OCI-M2 (cell line): ENCODE results near the gene OR52E6.

Source experiments
- DNase-seq: peaks from one replicate; lab custom pipeline; 2025; ENCODE audit not compliant: unreplicated experiment; lab: John Stamatoyannopoulos, UW

The OR52E6 gene

GRCh38 chr11:5841797-5842196 lies at the start of gene OR52E6:
Gene OR52E6 (minus strand): TSS chr11:5841897. CDS start chr11:5841897, 0 bp downstream.
- no peak for DNase-seq

- no peak for DNase-seq
Measured at GRCh38 chr11:5891216-5891800, 49.6 kb upstream of the OR52E6 start.

- no peak for DNase-seq
Measured at GRCh38 chr11:5887661-5888060, 46.0 kb upstream of the OR52E6 start.

GRCh38 chr11:5887172-5887571 lies 45.5 kb upstream of the OR52E6 start:
- DNase-seq = no peak

- no peak for DNase-seq
Measured at GRCh38 chr11:5881756-5882155, 40.1 kb upstream of the OR52E6 start.

DNA sequence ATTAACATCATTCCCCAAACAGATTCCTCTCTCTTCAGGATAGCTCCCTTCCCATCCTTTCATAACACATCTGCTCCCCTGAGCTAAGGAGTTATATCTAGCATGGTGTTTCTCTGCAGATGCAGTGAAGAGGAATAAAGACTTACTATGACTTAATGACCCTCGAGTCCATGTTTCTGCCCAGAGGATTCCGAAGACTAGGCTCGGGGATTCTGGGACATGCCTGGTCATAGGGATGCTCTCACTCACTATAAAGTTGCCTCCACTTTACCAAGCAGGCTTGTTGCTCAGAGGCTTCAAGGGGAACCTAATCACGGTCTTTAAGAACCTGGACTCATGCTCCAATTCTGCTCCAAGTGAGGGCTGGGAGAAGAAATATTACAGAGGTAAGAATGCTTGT lies 38.6 kb upstream of the OR52E6 start, which contains the start of gene OR52E4:
TSS of gene OR52E4 (plus strand) at position 301 of the 400 bp plus-strand sequence. CDS start 3,664 bp downstream, outside the sequence.
- DNase-seq = no peak

GRCh38 chr11:5878564-5878963 lies 36.9 kb upstream of the OR52E6 start:
- no peak for DNase-seq

DNA sequence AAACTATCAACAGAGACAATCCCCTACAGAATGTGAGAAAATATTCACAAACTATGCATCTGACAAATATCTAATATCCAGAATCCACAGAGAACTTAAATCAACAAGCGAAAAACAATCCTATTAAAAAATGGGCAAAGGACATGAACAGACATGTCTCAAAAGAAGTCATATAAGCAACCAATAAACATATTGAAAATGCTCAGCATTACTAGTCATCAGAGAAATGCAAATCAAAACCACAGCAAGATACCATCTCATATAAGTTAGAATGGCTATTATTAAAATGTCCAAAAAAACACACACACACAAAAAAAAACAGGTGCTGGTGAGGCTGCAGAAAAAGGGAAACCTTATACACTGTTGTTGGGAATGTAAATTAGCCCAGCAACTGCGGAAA lies 24.1 kb upstream of the OR52E6 start:
- DNase-seq = no peak

- no peak for DNase-seq
Measured at GRCh38 chr11:5857590-5857989, 15.9 kb upstream of the OR52E6 start, which contains the start of gene OR52E8. Gene OR52E8 (minus strand): TSS chr11:5857690. CDS start chr11:5857690, 0 bp downstream.

DNA sequence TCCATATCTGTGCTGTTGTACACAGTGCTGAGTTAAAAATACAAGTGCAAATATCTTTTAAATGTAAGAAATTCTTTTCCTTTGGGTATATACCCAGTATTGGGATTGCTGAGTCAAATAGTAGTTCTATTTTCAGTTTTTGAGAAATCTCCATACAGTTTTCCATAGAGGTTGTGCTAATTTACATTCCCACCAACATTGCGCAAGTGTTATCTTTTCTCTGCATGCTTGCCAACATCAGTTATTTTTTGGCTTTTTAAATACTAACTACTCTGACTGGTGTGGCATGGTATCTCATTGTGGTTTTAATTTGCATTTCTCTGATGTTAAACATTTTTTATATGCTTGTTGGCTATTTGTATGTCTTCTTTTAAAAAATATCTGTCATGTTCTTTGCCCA lies 9.3 kb upstream of the OR52E6 start:
- DNase-seq = no peak

GRCh38 chr11:5847711-5848110 lies 6.0 kb upstream of the OR52E6 start:
- no peak for DNase-seq

GRCh38 chr11:5846701-5847100 lies 5.0 kb upstream of the OR52E6 start:
- DNase-seq = no peak

- no peak for DNase-seq
Measured at GRCh38 chr11:5837695-5838094, 4.0 kb downstream of the OR52E6 start.

DNA sequence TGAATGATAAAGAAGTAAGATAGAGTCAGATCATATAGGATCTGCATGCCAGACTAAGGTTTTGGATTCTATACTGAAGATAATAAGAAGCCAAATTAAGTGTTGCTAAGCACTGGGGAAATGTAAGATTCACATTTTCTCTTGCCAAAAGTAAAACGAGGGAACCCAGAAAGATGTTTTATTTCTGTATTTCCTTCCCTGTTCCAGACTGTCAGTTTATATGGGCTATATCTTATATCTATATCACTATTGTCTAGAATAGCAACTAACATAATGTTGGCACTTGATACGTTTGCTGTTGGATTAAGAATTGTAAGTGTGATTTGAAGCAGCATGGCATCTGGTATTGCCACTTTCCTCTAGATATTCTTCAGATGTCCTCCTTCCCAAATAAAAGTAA lies 8.3 kb downstream of the OR52E6 start:
- no peak for DNase-seq

GRCh38 chr11:5831196-5831829 lies 10.4 kb downstream of the OR52E6 start:
- DNase-seq = no peak

- DNase-seq = no peak
Measured at GRCh38 chr11:5818245-5818886, 23.3 kb downstream of the OR52E6 start.

DNA sequence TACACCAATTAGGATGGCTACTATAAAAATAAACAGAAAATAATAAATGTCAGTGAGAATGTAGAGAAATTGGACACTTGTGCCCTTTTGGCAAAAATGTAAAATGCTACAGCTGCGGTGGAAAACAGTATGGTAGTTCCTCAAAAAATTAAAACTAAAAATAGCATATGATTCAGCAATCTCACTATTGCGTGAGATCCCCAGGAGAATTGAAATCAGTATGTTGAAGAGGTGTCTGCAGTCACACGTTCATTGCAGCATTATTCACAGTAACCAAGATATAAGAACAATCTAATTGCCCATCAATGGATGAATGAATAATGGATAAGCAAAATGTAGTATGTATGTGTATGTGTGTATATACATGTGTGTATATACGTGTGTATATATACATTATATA lies 26.2 kb downstream of the OR52E6 start:
- DNase-seq = no peak

DNA sequence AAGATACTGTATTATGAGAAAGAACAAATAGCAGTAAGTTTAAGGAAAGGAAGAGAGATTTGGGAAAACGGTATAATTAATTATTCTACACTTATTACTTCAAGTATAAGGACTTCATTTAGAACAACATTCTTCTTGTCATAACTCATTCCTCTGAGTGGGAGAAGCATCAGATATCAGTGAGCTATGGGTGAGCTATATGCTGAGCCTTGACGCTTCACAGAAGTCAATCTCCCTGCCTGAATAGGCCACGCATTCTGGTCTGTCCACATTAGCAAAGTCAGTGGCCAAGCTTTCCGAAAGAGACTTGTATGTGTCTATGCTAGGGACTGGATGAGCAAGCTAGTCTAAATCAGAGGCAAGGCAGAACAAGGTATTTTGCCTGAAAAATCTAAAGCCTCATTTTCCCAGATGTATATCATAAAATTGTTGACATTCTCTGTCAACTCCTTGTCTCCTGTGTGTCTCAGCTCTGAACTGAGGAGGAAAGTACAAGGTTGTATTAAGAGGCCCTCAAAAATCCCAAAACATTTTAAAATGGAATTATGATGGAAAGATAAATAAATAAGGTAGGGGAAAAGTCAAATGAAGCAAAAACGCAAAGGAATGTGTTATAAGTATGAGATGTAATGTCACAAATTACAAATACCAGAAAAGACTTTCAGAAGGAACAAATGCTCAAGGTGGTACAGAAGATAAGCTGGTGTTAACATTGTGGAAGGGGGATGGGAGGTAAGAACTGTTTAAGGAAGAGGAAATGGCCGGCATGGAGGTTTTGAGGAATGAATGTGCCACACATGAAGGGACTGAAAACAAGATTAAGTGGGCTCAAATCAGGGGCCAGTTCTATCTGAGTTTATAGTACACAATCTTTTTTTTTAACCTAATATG lies 31.5 kb downstream of the OR52E6 start:
- DNase-seq = peak; percentile 43

GRCh38 chr11:5809122-5809519 lies 32.6 kb downstream of the OR52E6 start:
- no peak for DNase-seq

GRCh38 chr11:5808500-5809121 lies 33.1 kb downstream of the OR52E6 start, which contains the start of gene OR52N2:
Gene OR52N2 (plus strand): TSS chr11:5808924. CDS start chr11:5820336, 11,412 bp downstream.
- peak; percentile 37 for DNase-seq

- DNase-seq = no peak
Measured at GRCh38 chr11:5807580-5807979, 34.1 kb downstream of the OR52E6 start.
